Activated CD8-positive, alpha-beta T cell treated with anti-CD3 and anti-CD28 coated beads for 36 hours (primary cell): ENCODE results near the gene MYPN. TPM values are rescaled to one million over a fixed set of nuclear protein-coding genes. Genes with fewer than 3 reads are reported as not detected.
"Not testable (repeated sequence)": the region's sequence is repeated elsewhere in the genome, so short reads cannot be mapped to it uniquely, and the experiment has no call there.

Source experiments
- ATAC-seq: fragments of 200-7000 bp; cut with Tn5 transposase; one replicate; pipeline ENCODE4 v1.10.0; 2021; ENCODE audit warnings: mild to moderate bottlenecking, moderate library complexity
- CTCF ChIA-PET: fragments of 350-600 bp; sonication (Branson Sonifier 250); formaldehyde crosslinking; loops from one replicate; lab custom pipeline; 2021; ENCODE audit warnings: antibody characterized with exemption; lab: Charles Lee
- POLR2A ChIA-PET: fragments of 350-600 bp; sonication (Branson Sonifier 250); formaldehyde crosslinking; loops from one replicate; lab custom pipeline; 2021; ENCODE audit warnings: antibody characterized with exemption; lab: Charles Lee
- DNase-seq: peaks from one replicate; pipeline ENCODE4 v3.0.0-alpha.2; 2020
- H3K27ac Mint-ChIP-seq: one replicate; pipeline ENCODE4 v1.8.0; 2021; ENCODE audit warnings: mild to moderate bottlenecking, mixed read lengths
- H3K27me3 Mint-ChIP-seq: one replicate; pipeline ENCODE4 v1.8.0; 2021; ENCODE audit warnings: mixed read lengths
- H3K36me3 Mint-ChIP-seq: one replicate; pipeline ENCODE4 v1.8.0; 2021; ENCODE audit warnings: low read depth, mixed read lengths
- H3K4me1 Mint-ChIP-seq: one replicate; pipeline ENCODE4 v1.8.0; 2021; ENCODE audit warnings: low read depth, mixed read lengths
- H3K4me3 Mint-ChIP-seq: one replicate; pipeline ENCODE4 v1.8.0; 2021; ENCODE audit warnings: mild to moderate bottlenecking, moderate library complexity, mixed read lengths
- H3K9me3 Mint-ChIP-seq: one replicate; pipeline ENCODE4 v1.8.0; 2021; ENCODE audit warnings: mixed read lengths
- CTCF ChIP-seq: fragments of 200-600 bp; IDR thresholded peaks from one replicate; pipeline ENCODE4 v1.8.0; 2022; ENCODE audit warnings: antibody characterized with exemption, mild to moderate bottlenecking
- intact Hi-C: fragments of 100-400 bp; cut with micrococcal nuclease; formaldehyde crosslinking; loops from one replicate; pipeline ENCODE4 v1.10.0; 2022
- total RNA-seq, 2 experiments: library from RNA; stranded (reverse); gene quantifications; one replicate each; pipeline ENCODE4 v1.2.3, GENCODE V29; 2021

MYPN gene
- total RNA-seq, 2 experiments from 2014 or later, result not detected

GRCh38 chr10:68074031-68074774 is 35.1 kb upstream of the MYPN start:
- no peak for ATAC-seq
- intact Hi-C loops, result no loop called here
- H3K4me1 Mint-ChIP-seq, result peaks cover 35% of the 10 kb centered on the region
- H3K27me3 Mint-ChIP-seq, result no peaks in the 10 kb centered on the region
- no peak for TF ChIP-seq CTCF
- ChIA-PET CTCF (no interaction called here), POLR2A (interaction anchor here (1.0 kb wide), 1 partner anchor 9 kb away, joined by 4 read pairs; no protein-coding TSS in a partner anchor)
- H3K9me3 Mint-ChIP-seq, result peaks cover 2% of the 10 kb centered on the region
- peak overlapping the region; percentile 94 for H3K27ac Mint-ChIP-seq
- H3K36me3 Mint-ChIP-seq, result peaks cover 29% of the 10 kb centered on the region
- DNase-seq, result no peak
- peak overlapping the region; percentile 98 for H3K4me3 Mint-ChIP-seq

GRCh38 chr10:68074775-68075549 is 34.3 kb upstream of the MYPN start, which contains the start of gene HERC4:
Gene HERC4 (minus strand): TSS chr10:68075283. CDS start chr10:68073108, 2,175 bp downstream.
- POLR2A ChIA-PET, result interaction anchor here (0.8 to 1.0 kb wide), 3 partner anchors 9 to 257 kb away, joined by 3 to 4 read pairs (median 4); partner anchors contain the start of gene HNRNPH3
- TF ChIP-seq CTCF, result no peak
- intact Hi-C loops, result no loop called here
- Mint-ChIP-seq H3K27me3 (no peaks in the 10 kb centered on the region), H3K36me3 (peaks cover 28% of the 10 kb centered on the region), H3K4me3 (peak within 1 kb of the TSS; percentile 98), H3K4me1 (peaks cover 29% of the 10 kb centered on the region), H3K9me3 (peaks cover 2% of the 10 kb centered on the region), H3K27ac (peak within 1 kb of the TSS; percentile 94)
- peak; percentile 90 for ATAC-seq
- CTCF ChIA-PET, result no interaction called here
- peak; percentile 91 for DNase-seq

- CTCF ChIA-PET, result no interaction called here
Measured at GRCh38 chr10:68075550-68076004, 33.7 kb upstream of the MYPN start.

GRCh38 chr10:68076081-68076480 is 33.2 kb upstream of the MYPN start:
- peaks cover 23% of the 10 kb centered on the region for H3K4me1 Mint-ChIP-seq
- peaks cover 22% of the 10 kb centered on the region for H3K36me3 Mint-ChIP-seq
- CTCF ChIA-PET, DNase-seq, intact Hi-C loops, ATAC-seq, H3K4me3 Mint-ChIP-seq, H3K27ac Mint-ChIP-seq, H3K9me3 Mint-ChIP-seq, H3K27me3 Mint-ChIP-seq: not testable (repeated sequence)
- POLR2A ChIA-PET, result interaction anchor here (0.8 to 1.0 kb wide), 2 partner anchors 27 to 256 kb away, joined by 3 to 4 read pairs; partner anchors contain the start of gene HNRNPH3

More at GRCh38 chr10:68075550-68076004, 33.7 kb upstream of the MYPN start:
- no peak for DNase-seq
- no peaks in the 10 kb centered on the region for H3K27me3 Mint-ChIP-seq
- intact Hi-C loops, result no loop called here
- peaks cover 2% of the 10 kb centered on the region for H3K9me3 Mint-ChIP-seq
- no peak for TF ChIP-seq CTCF
- peaks cover 27% of the 10 kb centered on the region for H3K36me3 Mint-ChIP-seq
- H3K4me1 Mint-ChIP-seq, result peaks cover 28% of the 10 kb centered on the region
- ATAC-seq, result no peak
- peak overlapping the region; percentile 94 for H3K27ac Mint-ChIP-seq
- peak overlapping the region; percentile 98 for H3K4me3 Mint-ChIP-seq
- POLR2A ChIA-PET, result interaction anchor here (0.8 to 1.0 kb wide), 2 partner anchors 27 to 256 kb away, joined by 3 to 4 read pairs; partner anchors contain the start of gene HNRNPH3

GRCh38 chr10:68077026-68077425 is 32.3 kb upstream of the MYPN start:
- Mint-ChIP-seq H3K4me3 (no peak overlapping the region), H3K4me1 (peaks cover 14% of the 10 kb centered on the region), H3K27me3 (no peaks in the 10 kb centered on the region), H3K9me3 (peaks cover 2% of the 10 kb centered on the region), H3K27ac (no peak overlapping the region), H3K36me3 (peaks cover 14% of the 10 kb centered on the region)
- POLR2A ChIA-PET, result no interaction called here
- intact Hi-C loops, result no loop called here
- DNase-seq (no peak), ATAC-seq (no peak)
- CTCF ChIA-PET, result no interaction called here
- TF ChIP-seq CTCF, result no peak
